Cardiac septum (tissue), 1 donor: ENCODE data around the gene EXD2. TPM values are rescaled to one million over a fixed set of nuclear protein-coding genes. Genes with fewer than 3 reads are reported as not detected.
"Not testable (repeated sequence)": the region's sequence is repeated elsewhere in the genome, so short reads cannot be mapped to it uniquely, and the experiment has no call there.

ENCODE experiments used
- DNase-seq: peaks from one replicate; pipeline ENCODE4 v3.0.0-alpha.2; 2020; ENCODE audit warnings: low spot score
- intact Hi-C: fragments of 100-400 bp; cut with DNase I; formaldehyde crosslinking; loops from one replicate; pipeline ENCODE4 v1.14.0; 2022
- total RNA-seq: library from RNA; stranded (reverse); fragmentation: NEBNext Ultra II Directional; extraction: Animal tissue kit (Norgen Biotek cat#: 25700); gene quantifications from one replicate; pipeline ENCODE4 v1.2.1, GENCODE V29; 2021
- donor health status: DM: no; HTN: no; CAD: no.

Gene EXD2
- total RNA-seq, 1 donor from 2014 or later, result 18.2 TPM

- intact Hi-C loops, result no loop called here
- DNase-seq, result no peak
Observed at GRCh38 chr14:69268223-69268622, 76.9 kb downstream of the EXD2 start.

DNA sequence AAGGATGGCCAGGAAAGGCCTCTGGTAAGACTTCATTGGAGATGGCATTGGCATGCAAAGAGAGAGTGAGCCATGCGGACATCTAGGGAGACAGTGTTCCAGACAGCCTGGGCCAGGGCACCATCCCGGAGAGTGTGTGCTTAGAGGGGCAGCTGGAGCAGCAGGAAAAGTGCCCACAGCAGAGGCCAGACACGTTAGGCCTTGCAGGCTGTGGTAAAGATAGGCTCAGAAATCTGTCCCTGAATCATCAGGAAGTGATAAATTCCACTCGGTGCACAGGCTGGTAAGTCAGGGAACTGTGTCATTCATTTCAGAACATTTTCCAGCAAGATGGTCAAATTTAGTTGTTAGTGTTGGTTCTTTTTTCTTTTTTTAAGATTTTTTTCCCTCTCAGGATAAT lies 77.5 kb downstream of the EXD2 start:
- intact Hi-C loops, result no loop called here
- peak; percentile 63 for DNase-seq

GRCh38 chr14:69269381-69269780 lies 78.1 kb downstream of the EXD2 start:
- intact Hi-C loops, result no loop called here
- DNase-seq, result peak; percentile 15

GRCh38 chr14:69270097-69270496 lies 78.8 kb downstream of the EXD2 start:
- intact Hi-C loops, result no loop called here
- DNase-seq, result peak; percentile 65

- intact Hi-C loops, result no loop called here
- peak; percentile 69 for DNase-seq
Observed at GRCh38 chr14:69270795-69271708, 79.8 kb downstream of the EXD2 start.

DNA sequence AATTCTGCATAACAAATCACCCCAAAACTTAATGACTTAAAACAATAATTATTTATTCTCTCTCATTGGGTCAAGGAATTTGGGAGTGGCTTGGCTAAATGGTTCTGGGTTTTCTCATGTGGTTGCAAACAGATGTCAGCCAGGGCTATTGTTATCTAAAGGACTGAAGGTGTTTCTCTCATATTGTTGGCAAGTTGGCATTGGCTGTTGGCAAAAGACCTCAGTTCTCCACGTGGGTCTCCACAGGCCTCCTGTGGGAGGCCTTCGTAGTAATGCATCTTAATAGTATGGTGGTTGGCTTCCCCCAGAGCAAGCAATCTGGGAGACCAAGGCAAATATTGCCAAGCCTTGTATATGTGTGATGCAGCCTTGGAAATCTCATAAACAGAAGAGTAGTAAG lies 83.0 kb downstream of the EXD2 start:
- intact Hi-C loops, result no loop called here
- DNase-seq, result peak; percentile 62

GRCh38 chr14:69275331-69275730 lies 84.0 kb downstream of the EXD2 start:
- DNase-seq, result peak; percentile 4

DNA sequence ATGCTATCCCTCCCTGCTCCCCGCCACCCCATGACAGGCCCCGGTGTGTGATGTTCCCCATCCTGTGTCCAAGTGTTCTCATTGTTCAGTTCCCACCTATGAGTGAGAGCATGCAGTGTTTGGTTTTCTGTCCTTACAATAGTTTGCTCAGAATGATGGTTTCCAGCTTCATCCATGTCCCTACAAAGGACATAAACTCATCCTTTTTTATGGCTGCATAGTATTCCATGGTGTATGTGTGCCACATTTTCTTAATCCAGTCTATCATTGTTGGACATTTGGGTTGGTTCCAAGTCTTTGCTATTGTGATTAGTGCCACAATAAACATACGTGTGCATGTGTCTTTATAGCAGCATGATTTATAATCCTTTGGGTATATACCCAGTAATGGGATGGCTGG lies 86.1 kb downstream of the EXD2 start:
- DNase-seq, intact Hi-C loops: not testable (repeated sequence)

More at GRCh38 chr14:69275331-69275730, 84.0 kb downstream of the EXD2 start:
- intact Hi-C loops, result no loop called here

DNA sequence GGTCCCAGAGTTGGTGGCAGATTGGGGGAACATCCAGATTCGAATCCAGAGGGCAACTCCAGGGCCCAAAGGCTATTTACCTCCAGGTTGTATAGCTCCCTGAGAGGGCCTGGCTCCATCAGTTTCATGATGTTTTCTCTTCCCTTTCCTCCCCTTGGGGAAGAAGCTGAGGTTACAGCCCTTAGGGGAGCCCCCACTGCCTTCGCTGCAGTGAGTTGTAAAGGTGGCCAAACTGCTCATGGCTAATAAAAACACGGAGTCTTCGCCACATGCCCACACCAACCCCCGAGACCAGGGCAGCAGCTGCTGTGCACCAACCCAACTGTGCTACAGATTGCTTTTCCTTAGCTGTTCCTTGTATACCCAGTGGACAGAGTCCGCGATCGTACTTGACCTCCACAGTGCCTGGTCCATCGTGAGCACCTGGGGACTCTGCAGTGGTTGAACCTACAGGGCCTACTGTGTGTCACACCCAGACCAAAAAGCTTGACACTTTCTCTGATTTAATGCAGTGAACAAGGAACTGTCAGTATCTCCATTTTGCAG lies 89.5 kb downstream of the EXD2 start:
- intact Hi-C loops, result no loop called here
- DNase-seq, result peak; percentile 35

DNA sequence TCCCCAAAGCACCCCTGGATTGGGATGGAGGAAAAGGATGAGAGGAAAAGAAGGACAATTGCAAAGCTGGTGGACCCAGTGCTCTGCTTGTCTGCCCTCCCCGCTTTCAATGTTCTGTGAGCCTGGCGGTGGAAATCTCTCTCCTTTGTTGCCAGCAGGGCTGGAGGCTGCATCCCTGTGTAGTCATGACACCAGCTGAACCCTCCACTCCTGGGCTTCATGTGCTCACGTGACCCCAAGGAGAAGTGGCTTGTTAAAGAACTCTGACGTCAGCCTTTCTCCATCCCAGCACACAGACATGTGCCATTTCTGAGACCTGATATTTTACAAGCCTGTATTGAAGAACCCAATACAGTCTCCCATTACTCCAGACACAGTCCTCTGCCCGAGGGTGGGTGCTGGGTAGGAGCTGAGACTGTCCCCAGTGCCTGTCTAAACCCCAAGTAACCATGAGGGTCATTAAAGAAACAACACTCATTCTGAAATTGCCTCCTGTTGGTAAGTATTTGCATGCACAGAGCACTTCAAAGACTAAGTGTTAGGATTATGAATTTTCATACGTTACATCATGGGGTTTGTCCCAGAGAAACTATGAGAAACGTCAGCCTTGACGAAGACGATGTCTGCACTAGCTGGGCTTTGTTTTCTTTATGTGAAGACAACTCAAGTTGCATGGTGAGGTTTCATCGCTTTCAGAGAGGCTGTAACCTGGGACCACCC lies 90.3 kb downstream of the EXD2 start:
- intact Hi-C loops, result no loop called here
- DNase-seq, result peak; percentile 68

GRCh38 chr14:69282448-69282847 lies 91.2 kb downstream of the EXD2 start:
- peak; percentile 15 for DNase-seq
- intact Hi-C loops, result no loop called here

DNA sequence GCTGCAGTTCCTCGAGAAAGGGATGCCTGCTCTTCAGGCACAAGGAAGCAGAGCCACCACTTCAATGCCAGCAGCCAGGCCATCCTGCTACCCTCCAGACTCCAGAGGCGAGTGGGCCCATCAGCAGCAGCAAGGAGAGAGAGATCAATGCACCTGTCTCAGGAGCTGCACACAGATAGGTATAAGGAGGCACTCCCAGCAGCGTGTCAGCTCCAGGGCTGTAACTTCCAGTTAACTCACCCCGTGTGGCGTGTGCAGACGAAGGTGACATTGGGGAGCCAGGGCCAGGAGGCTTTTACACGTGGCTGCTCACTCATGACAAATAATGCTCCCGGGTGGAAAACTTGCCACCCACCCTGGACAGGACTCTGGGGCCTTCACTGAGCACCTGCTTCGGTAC lies 92.9 kb downstream of the EXD2 start:
- intact Hi-C loops, result no loop called here
- peak; percentile 65 for DNase-seq

GRCh38 chr14:69285661-69286255 lies 94.5 kb downstream of the EXD2 start:
- DNase-seq, result peak; percentile 64
- intact Hi-C loops, result loop anchor here (5.0 kb wide), 1 partner anchor 43 kb away; no protein-coding TSS in a partner anchor

DNA sequence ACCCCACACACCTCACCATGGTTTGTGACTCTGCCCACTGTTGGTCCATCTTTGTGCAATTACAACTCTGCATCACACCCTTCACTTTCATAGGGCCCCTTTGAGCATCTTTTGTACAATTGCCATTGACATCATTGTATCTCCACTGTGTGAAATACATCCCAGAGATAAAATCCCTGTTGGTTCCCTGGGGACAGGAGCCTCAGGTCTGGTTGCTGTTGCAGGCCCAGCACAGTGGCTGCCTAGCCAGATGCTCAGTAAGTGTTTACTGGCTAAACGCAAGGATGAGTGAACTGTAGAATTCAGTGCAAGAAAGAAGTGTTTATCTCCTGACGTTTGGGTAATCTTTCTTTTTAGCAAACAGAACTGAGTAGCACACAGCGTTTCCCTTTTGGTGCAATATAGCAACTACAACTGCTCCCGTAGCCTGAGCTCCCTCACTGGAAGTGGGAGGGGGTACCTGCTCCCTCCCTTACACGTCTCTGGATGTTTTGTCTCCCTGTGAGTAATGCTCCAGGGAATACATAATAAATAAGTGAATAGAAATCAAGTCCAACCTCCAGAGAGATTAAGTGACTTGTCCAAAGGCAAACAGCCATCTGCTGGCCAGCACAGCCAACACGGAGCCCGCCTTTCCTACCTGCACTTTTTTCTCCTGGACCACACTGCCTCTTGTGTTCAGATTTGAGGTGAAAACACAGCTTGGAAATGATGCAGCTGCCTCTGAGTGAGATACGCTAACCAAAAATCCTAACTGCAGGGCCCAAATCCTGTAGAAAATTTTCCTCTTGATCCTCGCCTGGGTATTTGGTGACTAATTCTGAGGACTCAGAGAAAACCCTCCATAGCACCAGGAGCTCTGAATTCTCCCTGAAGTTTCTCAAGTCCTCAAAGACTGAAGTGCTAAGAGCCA lies 96.1 kb downstream of the EXD2 start:
- peak; percentile 26 for DNase-seq
- intact Hi-C loops, result loop anchor here (5.0 kb wide), 1 partner anchor 45 kb away; no protein-coding TSS in a partner anchor

GRCh38 chr14:69288011-69288771 lies 96.9 kb downstream of the EXD2 start:
- DNase-seq, result peak; percentile 80
- intact Hi-C loops, result loop anchor here (5.0 kb wide), 1 partner anchor 46 kb away; no protein-coding TSS in a partner anchor

GRCh38 chr14:69288956-69289705 lies 97.8 kb downstream of the EXD2 start:
- DNase-seq, result peak; percentile 68
- intact Hi-C loops, result loop anchor here (5.0 kb wide), 1 partner anchor 47 kb away; no protein-coding TSS in a partner anchor

DNA sequence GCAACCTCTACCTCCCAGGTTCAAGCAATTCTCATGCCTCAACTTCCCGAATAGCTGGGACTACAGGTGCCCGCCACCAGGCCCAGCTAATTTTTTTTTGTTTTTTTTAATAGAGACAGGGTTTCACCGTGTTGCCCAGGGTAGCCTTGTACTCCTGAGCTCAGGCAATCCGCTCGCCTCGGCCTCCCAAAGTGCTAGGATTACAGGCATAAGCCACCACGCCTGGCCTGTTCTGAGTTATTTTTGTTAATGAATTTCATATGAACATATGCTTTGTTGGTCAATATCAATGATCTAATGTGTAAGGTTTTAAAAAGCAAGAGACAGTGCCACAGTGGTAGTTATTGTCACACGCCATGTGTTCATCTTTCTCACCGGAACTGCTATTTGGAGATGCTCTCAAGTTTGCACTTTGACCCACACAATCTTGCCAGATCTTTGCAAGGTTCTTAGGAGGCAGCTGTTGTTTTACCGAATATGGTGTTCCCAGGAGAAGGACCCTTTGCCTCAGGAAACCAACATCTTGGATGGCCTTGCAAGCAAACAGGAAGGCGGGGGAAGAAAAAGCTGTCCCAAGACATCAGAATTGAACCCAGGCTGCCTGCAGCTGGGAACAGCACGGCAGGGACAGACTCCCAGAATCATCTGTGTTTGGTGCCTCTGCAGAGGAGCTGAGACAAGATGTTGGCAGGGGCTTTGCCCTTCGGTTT lies 98.7 kb downstream of the EXD2 start:
- intact Hi-C loops, result loop anchor here (5.0 kb wide), 1 partner anchor 48 kb away; no protein-coding TSS in a partner anchor
- peak; percentile 74 for DNase-seq
